Stimulated activated CD8-positive, alpha-beta memory T cell treated with anti-CD3 and anti-CD28 coated beads, Interleukin-4, amount 100 ng/mL, for 1 hour (primary cell): Measurements from ENCODE around the gene UBE2F.

ENCODE experiments used
- DNase-seq, 2 donors: peaks; one replicate each; pipeline ENCODE4 v3.0.0-alpha.2; 2020; ENCODE audit warnings: low read depth in 2 of 2, low spot score in 1 of 2

UBE2F gene

GRCh38 chr2:238069877-238070276 lies 103.1 kb downstream of the UBE2F start:
- DNase-seq, result no peak

- DNase-seq, result no peak
Measured at GRCh38 chr2:238075397-238075796, 108.6 kb downstream of the UBE2F start.

GRCh38 chr2:238077292-238077691 lies 110.5 kb downstream of the UBE2F start:
- no peak for DNase-seq

GRCh38 chr2:238079874-238080327 lies 113.1 kb downstream of the UBE2F start:
- DNase-seq, result no peak

DNA sequence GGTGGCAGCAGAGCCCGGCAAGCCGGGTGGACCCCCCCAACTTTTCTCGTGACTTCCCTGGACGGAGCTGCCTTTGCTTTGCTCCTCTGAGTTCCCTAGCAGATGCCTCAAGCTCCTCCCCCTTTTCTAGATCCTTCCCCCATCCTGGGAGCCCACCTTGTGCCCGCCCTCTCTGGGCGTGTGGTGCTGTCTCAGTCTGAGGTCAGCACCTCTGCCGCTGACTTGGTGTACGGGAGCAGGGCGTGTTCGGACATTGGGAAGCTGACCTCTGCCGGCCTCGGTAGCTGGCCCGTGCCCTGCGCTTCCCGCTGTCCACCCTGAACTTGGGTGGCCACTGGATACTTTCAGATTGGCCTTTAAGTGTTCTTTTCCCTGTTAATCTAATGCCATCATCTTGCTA lies 113.7 kb downstream of the UBE2F start:
- no peak for DNase-seq

DNA sequence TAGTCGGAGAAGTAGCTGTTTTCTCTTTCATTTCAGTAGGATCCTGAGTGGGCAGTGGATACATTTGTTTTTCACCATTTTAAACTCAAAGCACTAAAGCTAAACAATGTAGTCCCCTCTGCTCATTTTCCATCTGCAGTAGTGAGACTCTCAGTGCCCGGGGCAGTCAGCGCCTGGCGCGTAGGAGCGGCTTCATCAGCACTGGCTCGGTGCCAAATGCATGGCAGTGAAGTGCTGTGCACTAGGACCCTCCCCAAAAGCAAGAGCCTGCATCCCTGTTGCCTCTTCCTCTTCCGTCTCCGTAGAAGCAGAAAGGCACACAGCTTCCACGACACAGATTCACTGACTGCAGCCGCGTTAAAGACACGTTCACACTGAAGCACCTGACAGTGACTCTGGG lies 114.3 kb downstream of the UBE2F start:
- DNase-seq, result no peak

GRCh38 chr2:238081561-238081960 lies 114.7 kb downstream of the UBE2F start:
- DNase-seq, result no peak

GRCh38 chr2:238082151-238082550 lies 115.3 kb downstream of the UBE2F start:
- no peak for DNase-seq

DNA sequence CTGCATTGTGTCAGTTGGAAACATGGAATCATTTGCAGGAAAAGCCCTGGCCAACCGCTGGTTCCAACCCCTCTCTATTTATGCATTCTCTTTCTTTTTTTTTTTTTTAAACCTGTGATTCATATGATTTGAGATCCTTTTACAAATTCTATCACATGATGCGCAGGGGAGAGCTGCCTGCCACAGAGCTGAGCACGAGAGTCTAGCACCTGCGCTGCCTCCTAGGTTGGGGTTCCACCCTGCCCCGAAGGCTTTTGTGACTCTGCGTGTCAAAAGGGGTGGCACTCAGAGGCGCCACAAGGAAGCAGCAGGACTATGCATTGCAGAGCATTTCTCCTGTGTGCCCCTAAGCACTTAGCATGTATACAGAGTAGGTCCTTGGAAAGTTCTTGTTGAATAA lies 116.0 kb downstream of the UBE2F start:
- DNase-seq, result no peak

DNA sequence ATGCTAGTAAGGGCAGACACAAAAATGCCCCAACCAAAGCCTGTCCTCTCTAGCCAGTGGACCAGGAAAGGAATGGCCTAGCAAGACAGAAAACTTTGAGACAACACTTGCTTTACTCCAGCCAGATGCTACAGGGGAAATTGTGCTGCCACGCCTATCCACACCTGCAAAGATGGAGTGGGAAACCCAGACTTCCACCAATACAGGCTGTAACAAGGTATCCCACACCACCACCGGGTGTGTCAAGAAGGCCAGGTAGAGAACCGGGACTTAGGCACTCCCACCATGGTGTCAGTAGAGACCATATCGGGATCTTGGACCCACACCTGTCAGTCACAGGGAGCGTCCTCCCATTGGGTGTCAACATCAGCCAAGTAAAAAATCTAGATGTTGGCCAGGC lies 117.1 kb downstream of the UBE2F start:
- DNase-seq, result no peak

DNA sequence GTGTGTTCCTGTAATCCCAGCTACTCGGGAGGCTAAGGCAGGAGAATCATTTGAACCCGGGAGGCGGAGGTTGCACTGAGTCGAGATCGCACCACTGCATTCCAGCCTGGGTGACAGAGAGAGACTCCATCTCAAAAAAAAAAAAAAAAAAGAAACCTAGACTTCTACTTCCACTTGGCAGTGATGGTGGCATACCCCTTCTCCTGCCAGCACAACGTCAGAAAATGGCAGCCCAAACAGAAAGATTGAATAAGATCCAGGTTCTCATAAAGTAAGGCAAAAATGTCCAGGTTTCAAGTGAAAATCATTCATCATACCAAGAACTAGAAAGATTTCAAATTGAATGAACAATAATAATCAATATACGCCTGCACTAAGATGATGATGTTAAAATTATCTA lies 117.9 kb downstream of the UBE2F start:
- DNase-seq, result no peak

GRCh38 chr2:238085899-238086298 lies 119.1 kb downstream of the UBE2F start:
- DNase-seq, result no peak

- no peak for DNase-seq
Measured at GRCh38 chr2:238087211-238087610, 120.4 kb downstream of the UBE2F start.

DNA sequence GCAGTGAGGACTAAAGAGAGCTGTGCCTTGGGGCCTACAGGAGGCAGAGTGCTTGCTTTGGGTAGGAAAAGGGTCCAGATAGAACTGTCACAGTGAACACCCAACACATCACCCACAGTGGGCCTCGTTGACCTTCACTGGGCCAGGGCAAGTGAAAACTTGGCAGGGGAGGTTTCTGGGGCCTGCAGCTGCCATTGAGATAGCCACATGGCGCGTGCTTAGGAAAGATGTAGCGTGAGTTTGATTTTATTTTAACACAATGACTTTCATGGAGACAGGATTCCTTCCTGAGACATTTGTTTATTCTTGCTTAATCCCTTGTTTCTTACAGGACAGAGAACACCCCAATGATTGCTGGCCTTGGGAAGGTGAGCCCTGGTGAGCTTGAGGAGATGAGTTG lies 124.1 kb downstream of the UBE2F start:
- DNase-seq, result no peak

- no peak for DNase-seq
Measured at GRCh38 chr2:238091436-238092060, 124.7 kb downstream of the UBE2F start.
